HG03280 (cell line): ENCODE results near the gene TRPM5.

Experiments
- ATAC-seq: cut with Tn5 transposase; IDR thresholded peaks from one replicate; pipeline ENCODE4 v1.9.1; 2021; ENCODE audit warnings: mild to moderate bottlenecking, moderate library complexity; ENCODE audit not compliant: unreplicated experiment

Gene TRPM5

DNA sequence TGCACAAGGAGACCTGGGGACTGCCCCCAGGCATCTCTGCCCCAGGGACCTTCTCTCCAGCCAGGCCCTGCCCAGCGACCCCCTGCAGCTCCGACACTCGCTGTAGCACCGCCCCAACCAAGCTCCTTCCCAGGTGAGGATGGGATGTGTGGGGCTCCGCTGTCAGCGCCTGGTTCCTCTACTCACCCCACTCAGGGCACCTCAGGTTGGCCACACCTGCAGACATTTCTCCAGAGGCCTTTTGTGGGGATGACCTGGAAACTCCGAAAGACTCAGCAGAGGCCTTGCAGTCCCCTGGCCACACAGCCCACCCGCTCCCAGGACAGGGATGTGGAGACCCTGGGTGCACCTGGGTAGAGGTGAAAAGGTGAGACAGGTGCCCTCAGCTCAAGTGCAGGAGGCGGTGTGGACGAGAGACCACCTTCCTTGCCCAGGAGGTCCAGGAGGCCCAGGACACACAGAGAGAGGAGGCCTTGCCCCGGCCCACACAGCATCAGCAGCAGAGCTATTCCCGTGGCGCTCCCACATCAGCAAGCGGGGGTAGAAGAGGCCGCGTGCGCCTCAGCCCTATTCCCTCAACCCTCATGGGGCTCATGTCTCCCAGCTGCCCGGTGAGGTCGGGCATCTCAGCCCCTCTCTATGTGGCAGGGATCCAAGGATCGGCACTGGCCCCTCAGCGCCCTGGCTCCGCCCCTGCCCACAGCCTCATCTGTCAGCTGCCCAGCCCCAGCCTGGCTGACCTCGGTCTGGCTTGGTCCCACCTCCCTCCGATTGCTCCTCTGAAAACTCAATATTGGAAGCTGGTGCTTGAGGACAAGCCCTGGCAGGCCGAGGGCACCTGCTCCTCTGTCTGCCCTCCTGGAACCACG lies 20.9 kb downstream of the TRPM5 start:
- no peak for ATAC-seq

DNA sequence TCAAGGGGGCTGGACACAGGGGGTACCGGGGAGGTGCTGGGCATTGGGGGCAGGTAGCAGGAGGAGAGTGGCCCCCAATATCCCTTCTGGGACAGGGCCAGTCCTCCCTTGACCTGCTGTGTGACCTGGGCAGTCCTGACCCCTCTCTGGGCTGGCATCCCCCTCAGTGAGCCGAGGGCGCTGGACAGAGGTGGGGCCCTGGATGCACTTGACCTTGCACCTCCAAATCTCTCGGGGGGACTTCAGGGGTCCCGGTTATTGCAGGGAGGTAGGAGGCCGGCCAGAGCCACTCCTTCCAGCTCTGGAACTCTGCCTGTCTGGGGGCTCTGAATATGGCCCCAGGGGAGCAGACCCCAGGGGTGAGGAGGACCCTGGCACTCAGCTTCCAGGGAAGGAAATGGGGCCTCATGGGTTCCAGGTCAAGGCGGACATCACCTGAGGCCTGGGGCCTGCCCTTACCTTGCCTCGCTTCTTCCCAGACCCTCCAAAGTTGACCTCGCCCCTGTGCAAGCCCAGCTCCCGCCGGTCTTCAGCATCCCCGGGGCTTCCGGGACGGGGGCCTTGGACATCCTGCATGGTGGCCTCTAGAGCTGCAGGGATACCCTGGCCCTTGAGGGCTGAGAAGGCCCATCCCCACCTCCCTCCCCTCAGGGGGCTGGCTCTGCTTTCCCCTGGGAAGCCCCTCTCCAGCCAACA lies 21.7 kb downstream of the TRPM5 start:
- ATAC-seq: no peak

DNA sequence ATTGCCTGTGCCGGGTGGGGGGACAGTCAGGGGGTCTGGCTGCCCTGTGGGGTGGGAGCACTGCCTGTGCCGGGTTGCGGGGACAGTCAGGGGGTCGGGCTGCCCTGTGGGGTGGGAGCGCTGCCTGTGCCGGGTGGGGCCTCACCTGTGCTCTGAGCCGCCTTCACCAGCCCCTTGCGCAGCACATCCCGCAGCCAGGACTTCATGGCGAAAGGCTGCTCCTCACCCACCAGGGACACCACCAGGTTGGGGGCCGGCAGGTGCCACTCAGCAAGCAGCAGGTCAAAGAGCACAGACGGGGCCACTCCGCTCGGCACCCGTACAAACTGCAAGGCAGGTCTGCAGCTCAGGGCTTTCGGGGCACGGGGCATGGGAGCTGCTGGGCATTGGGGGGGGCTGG lies 22.3 kb downstream of the TRPM5 start:
- no peak for ATAC-seq

DNA sequence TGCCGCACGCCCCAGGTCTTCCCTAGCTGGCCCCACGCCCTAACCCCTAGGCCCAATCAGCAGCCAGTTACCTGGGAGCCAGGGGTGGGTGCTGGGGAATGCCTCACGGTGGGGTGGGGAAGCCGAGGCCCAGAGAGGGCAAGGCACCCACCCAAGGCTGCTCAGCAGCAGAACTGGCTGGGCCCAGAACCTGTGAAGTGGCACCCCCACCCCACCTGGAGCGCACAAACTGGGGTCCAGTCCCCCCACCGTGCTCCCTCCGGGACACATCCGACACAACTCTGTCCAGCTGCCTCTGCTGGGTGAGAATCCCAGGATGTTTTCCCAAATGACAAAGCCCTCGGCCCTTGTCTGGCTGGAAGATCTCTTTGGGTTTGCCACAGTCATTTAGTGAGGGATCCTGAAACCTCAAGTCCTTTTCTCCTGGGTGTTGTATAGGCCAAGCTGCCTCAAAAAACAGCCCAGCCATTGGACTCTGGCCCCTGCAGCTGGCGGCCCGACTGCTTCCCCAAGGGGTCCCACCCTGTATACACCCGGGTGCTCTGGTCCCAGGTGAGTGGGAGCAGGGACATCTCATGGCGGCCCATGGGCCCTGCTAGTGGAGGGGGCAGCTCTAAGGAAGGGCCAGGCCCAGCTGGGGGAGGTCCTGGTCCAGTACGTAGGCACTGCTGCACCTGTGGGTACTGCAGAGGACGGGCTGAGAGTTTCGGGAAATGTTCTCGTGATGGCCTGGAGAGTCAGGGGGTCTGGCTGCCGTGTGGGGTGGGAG lies 22.9 kb downstream of the TRPM5 start:
- ATAC-seq: no peak

DNA sequence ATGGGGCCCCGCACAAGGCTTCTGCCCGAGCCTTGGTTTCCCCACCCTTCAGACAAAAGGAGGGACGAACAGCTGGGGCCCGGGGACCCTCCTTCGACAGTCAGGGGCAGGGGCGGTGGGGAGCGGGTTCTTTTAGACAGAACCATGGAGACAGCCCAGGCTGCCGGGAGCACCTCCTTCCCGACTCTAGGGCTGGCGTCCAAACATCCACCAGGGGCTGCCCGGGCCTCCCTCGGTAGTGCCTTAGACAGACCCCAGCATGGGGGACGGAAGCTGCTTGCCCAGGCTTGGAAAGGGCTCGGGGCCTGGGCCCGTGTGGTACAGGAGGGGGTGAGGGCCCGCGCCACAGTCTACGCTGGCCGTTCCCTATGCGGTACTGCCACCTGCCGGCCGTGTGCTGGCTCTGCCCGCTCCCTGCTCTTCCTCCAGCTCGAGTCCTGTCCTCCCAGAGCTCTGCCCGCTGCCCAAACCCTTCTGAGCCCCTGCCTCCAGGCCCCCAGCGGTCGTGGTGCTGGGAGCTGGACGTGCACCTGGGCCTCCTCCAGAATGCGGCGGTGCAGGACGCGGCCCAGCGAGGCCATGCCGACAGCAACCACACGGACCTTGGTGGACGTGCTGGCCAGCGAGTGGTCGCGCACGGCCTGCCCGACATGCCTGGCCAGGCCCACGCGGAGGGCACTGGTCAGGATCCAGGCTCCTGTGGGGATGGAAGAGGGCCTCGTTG lies 23.6 kb downstream of the TRPM5 start:
- ATAC-seq: peak; percentile 69

DNA sequence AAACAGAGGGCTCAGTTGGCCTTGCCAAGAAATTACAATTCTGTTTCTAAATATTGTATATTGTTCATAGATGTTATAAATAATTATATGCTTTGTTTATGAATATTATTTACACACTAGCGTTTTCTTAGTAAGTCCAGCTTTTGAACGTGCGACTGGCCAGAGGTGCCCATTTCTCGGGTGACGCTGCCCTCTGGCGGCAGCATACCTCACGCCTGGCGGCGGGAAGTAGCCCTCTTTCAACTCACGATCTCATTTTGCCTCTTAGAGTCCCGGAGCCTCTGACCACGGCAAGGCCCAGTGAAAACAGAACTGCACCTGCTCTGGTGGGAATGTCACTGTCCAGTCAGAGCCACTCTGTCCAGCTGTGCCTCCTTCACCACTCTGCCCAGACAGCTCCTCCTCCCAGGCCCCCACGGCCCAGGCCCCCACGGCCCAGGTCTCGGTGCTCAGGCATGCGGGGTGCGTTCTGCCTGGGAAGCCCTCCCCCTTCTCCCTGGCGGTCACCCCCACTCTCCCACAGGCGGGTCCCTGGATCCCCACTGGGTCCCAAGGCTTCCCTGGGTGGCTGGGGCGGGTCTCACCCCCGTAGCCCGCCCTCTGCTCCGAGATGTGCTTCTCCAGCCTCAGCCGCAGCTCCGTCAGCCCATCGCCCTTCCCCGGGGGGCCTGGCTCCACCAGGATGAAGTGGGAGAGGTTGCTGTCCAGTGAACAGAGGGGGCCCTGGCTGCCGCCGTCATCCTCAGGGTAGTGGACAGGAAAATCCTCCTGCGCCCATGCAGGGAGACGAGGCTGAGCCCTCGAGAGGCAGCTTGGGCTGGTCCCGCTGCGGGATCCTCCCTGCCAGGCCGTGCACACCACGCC lies 24.4 kb downstream of the TRPM5 start:
- no peak for ATAC-seq

DNA sequence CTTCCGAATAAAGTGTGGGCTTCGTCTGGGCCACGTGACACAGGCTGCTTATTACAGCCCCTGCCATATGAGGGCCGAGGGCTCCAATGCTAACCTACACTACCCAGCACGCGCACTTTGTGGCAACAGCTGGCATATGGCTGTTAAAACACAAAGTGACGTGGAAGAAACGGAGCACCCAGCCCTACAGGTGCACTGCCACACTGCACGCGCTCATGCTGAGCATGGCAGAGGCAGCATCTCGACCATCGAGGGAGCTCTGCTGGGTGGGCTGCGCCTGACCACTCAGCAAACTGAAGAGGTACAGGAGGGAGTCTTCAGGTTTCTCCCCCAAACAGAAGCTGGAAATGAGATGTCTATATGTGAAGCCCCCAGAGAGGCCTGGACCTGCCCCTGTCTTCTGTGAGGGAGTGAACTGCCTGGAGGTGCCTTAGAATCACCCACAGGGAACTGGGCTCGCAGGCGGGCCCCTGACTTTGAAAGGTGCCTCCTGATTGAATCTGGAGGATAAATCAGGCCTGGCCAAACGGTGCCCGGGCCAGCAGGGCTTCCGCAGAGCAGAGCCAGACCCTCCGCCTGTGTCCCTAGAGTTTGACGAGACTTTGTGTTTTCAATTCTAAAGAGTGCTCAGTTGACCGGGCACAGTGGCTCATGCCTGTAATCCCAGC lies 25.5 kb downstream of the TRPM5 start:
- no peak for ATAC-seq

DNA sequence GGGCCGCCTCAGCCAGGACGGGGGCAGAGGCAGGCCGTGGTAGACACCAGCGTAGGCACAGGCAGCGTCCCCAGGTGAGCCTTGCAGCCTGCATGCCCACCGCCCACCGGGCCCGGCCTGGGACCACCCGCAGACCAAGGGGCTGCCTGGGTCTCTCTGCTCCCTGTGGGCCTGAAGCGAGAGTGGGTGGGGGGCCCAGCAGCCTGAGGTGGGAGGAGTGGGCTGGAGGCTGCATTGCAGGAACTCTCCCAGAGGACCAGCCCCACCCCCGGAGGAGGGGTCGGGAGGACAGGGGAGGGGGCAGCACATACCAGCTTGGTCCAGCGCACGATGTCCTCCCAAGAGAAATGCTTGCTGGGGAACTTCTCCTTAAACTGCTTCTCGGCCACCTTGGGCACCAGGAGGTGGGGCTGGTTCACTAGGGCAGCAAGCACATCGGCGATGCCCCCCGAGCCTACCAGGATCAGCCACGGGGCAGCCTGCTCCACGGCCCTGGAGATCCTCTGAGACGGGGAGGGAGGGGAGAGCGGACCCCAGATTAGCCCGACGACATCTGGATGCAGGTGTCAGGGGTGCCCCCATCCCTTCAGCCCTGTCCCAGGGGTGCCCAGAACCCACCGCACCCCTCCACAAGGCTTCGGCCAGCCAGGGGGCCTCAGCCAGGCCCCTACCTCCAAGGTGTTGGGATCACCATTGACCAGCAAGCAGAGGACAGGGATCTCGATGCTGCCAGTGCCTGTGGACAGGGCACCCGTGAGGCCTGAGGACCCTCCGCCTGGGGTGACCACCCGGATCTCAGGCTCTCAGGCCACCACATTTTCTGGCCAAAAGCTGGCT lies 26.2 kb downstream of the TRPM5 start:
- ATAC-seq: no peak

DNA sequence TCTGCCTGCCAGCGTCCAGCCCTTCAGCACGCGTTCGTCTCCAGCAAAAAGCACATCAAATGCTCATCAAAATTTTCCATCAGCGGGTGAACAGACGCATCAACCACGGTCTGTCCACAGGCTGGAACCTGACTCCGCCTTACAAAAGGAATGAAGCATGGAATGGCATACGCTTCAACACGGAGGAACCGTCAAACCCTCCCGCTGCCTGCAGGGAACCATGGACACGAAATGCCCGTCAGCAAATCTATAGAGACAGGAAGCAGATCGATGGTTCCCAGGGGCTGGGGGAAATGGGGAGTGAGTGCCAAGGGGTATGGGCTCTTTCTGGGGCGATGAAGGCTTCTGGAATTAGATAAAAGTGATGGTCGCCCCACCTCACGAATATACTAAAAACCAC lies 27.5 kb downstream of the TRPM5 start:
- no peak for ATAC-seq

DNA sequence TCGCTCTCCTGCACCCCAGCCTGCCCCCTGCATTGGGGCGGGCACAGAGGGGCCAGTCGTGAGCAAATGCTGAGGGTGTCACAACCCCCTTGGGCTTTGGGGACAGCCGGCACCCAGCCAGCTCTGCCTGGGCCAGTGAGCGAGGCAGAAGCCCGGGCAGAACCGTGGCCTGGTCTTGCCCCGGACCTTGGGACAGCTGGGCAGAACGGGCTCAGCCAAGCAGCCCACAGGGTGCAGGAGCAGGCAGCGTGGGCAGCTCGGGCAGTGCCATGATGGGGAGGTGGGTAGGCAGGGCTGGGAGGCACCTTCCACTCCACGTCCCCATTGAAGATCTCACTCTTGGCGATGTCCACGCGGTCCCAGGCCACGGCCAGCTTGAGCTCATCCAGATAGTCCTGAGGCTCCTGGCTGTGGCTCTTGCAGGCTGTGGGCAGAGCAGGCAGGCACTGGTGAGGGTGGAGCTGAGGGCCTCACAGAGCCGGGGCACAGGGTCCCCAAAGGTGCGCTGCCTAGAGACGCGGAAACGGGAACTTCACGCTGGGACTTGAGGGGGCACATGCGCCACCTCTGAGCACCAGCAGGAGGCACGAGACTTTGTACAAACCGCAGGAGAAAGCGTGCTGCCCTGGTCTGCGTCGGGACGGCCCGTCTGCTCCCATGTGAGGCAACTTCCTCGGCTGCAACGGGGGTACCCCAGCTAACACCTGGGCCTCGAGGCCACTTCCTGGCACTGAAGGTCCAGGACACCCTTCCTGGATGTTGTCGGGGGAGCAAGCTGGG lies 28.5 kb downstream of the TRPM5 start:
- no peak for ATAC-seq

DNA sequence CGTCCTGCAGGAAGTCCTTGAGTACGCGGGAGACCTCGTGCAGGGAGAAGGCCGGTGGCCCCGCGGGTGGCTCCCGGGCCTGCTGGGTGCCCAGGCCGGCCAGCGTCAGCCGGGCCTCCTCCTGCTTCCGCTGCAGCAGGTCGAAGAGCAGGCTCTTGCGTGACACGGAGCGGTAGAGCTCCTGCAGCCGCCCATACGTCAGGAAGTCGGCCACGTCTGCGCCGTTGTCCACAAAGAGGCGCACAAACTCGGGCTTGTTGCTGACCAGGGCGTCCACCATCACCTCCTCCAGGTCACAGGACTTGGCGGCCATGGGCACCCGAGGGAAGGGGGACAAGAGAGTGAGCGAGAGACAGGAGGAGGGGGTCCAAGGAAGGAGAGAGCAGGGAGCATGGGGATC lies 29.1 kb downstream of the TRPM5 start:
- no peak for ATAC-seq

DNA sequence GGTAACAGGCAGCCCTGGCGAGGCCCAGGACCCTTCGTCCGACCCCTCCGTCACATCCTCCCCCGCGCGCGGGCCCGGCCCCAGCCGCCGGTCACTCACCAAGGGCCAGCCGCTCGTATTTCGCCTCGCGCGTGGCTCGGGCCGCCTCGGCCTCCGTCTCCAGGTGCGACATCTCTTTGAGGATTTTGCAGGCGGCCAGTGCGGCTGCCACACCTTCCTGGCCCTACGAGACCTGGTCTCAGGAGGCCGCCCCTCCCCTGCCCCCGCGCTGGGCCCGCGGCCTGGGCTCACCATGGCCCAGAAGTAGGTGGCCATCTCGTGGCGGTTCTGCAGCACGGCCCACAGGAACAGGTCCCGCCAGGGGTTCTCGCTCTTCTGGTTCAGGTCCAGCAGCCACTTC lies 29.7 kb downstream of the TRPM5 start:
- no peak for ATAC-seq

DNA sequence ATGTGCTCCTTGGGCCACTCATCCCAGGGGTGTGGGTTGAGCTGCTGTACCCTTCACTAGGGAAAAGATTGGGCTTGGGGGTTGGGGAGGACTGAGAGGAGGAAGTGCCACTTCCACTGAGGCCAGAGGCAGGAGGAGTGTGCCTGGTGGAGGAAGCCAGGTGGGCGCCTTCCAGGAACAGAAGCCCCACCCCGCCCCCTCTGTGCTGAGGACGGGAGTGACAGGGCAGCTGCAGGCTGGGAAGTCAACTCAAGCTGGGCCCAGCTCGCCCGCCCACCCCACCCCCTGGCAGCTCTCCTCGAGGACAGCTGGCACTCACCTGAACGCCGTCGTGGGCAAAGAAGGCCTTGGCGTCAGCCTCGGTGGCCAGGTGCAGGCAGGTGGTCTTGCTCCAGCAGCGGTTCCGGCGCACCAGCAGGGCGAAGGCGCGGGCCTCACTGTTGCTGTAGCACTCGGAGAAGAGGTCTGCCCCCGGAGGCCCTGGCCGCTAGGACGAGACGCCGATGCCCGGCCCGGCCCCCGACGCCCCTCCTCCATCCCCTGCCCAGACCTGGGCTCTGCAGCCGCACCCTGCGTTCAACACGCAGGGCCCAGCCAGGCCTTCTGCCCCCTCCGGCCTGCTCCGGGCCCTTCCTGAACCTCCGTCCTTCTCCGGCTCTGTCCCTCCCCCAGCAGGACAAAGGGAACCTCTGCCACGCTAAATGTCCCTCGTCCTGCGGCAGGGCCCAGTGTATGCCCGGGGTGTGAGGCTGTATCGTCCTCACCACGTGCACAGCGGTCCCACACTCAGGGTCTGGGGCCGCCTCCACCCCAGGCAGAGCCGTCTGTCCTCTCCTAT lies 30.4 kb downstream of the TRPM5 start:
- ATAC-seq: no peak

DNA sequence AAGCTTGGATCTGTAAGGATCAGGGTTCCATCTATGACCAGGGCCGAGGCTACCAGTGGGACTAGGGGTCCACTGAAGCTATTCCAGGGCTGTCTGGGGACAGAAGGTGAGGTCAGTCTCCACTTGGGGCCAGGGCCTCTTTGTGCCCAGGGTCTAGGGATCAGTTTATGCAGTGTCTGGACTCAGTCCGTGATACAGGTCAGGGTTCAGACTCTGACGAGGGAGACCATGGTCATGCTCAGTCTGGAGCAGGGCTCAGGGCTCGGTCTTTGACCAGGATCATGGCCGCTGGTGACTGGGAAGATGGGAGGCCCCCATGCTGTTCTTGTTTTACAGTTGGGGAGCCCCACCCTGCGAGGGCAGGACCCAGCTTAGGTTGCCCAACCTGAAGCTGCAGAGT lies 32.0 kb downstream of the TRPM5 start:
- ATAC-seq: no peak

DNA sequence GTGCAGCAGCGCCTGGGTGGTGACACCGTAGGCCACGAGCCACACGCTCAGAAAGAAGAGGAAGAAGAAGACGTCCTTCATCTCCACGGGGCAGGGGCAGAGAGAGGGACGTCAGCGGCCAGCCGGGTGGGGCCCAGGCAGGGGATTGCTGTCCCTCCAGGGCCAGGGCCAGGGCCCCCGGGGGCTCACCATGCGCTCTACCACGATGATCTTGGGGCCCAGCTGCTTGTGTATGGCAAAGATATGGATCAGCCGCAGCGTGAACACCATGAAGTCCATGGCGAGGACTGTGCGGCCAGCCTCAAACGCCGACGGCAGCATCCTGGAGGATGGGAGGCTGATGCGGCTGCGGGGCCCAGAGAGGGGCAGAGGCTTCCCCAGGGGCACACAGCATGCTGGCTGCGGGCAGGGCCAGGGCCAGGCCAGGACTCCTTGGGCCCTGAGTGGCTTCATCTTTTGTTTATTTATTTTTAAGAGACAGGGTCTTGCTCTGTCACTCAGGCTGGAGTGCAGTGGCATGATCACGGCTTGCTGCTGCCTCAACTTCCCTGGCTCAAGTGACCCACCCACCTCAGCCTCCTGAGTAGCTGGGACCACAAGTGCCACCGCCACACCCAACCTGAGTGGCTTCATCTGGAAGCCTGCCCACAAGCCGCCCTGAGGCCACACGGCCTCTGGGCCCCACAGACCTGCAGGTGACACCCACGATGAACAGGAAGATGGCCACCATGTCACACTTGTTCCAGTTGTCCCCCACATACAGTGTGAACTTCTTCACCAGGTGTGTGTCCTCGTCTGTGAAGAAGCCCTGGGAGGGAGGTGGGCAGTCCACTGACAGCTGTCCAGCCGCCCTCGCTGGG lies 32.6 kb downstream of the TRPM5 start:
- no peak for ATAC-seq

DNA sequence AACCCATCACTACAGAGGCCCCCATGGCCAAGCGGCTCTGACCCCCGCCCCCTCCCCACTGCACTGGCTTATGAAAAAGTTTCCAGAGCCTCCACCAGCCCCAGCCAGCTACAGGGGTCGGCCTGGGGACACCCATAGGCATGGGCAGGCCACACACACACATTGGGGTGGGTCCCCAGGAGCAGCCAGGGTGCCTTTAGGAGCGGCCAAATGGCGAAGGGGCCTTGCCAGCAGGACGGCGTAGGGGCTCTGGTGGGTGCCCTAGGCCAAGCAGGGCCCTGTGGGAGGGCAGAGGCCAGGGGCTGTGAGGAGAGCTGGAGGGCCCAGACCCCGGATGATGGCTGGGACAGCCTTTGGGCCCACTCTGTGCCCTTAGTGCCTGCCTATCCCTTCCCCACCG lies 33.7 kb downstream of the TRPM5 start:
- no peak for ATAC-seq
